Measurements from ENCODE around the gene SGPL1. TPM values are rescaled to one million over a fixed set of nuclear protein-coding genes. Genes with fewer than 3 reads are reported as not detected.

The SGPL1 gene
- total RNA-seq, 2 experiments from 2014 or later = 15.1 to 16.9 TPM

DNA sequence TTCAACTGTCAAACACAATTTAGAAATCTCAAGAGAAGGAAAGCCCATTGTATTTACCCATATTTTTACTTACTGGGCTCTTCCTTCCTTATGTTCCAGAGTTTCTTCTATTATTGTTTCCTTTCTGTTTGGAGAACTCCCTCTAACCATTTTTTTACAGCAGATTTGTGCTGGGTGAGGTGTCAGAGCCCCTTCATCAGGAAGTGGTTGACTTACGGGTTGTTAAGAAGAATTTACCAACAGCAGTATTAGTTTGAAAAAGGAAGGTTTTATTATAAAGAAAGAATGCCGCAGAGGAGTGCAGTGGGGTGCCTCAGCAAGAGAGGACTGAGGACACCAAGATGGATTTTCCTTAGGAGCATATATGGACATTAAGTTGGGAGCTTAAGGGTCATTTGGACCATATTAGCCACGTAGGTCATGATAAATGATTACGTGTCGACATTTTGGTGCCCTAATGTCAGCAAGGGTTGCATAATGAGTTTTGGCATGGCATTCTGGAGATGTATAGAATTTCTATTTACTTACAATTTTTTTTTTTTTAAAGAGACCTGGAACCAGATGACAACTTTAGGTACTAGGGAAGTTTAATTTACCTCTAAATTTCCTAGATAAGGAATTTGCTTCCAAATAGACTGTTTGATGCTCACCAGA is 24.2 kb upstream of the SGPL1 start:
- peaks cover 27% of the 10 kb centered on the region for H3K27me3 Mint-ChIP-seq
- no peaks in the 10 kb centered on the region for H3K9me3 ChIP-seq (ENCODE audit: control insufficient read depth in 1 of 2, insufficient read depth in 1 of 2, low read length in 2 of 2)
- no peak overlapping the region for H3K27ac Mint-ChIP-seq
- no peak for DNase-seq
- intact Hi-C loops (cut with DNase I, micrococcal nuclease) = no loop called here
- POLR2A ChIA-PET = no interaction called here
- CTCF ChIA-PET = no interaction called here
- no peak overlapping the region for H3K4me3 Mint-ChIP-seq
- H3K36me3 Mint-ChIP-seq (ENCODE audit: low read depth) = no peaks in the 10 kb centered on the region
- H3K9me3 Mint-ChIP-seq = peaks cover under 1% of the 10 kb centered on the region
- TF ChIP-seq, protein P1, sequence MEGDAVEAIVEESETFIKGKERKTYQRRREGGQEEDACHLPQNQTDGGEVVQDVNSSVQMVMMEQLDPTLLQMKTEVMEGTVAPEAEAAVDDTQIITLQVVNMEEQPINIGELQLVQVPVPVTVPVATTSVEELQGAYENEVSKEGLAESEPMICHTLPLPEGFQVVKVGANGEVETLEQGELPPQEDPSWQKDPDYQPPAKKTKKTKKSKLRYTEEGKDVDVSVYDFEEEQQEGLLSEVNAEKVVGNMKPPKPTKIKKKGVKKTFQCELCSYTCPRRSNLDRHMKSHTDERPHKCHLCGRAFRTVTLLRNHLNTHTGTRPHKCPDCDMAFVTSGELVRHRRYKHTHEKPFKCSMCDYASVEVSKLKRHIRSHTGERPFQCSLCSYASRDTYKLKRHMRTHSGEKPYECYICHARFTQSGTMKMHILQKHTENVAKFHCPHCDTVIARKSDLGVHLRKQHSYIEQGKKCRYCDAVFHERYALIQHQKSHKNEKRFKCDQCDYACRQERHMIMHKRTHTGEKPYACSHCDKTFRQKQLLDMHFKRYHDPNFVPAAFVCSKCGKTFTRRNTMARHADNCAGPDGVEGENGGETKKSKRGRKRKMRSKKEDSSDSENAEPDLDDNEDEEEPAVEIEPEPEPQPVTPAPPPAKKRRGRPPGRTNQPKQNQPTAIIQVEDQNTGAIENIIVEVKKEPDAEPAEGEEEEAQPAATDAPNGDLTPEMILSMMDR (IDR thresholded peaks at IDR 0.05) = no peak
- no peaks in the 10 kb centered on the region for H3K36me3 ChIP-seq (ENCODE audit: insufficient read depth, low read length)
- no peaks in the 10 kb centered on the region for H3K4me1 ChIP-seq (ENCODE audit: insufficient read depth, low read length)
- no peak overlapping the region for H3K27ac ChIP-seq (ENCODE audit: low read depth in 1 of 2, low read length in 2 of 2)
- no peaks in the 10 kb centered on the region for H3K27me3 ChIP-seq (ENCODE audit: control insufficient read depth in 1 of 2, insufficient read depth in 2 of 2, low read length in 2 of 2)
- no peak overlapping the region for H3K4me3 ChIP-seq (ENCODE audit: low read length)
- no peak for ATAC-seq (ENCODE audit: poor library complexity)
- no peaks in the 10 kb centered on the region for H3K4me1 Mint-ChIP-seq (ENCODE audit: low read depth)

DNA sequence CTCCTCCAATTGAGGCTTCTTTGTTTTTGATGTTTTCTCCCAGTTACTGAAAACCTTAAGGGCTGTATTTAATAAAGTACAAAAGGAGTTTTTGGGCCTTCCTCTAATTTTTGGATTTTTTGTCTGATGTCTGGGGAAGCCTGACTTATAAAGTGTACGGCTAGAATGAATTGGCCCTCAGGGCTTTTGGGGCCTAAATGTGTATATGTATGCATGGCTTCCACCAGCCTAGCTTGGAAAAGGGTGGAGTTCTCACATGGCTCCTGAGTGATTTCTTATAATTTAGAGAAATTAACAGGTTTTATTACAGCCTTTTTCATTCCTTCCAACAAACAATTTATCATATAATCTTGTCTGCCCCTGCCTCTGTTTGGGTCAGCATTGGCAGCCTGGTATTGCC is 20.1 kb upstream of the SGPL1 start:
- ATAC-seq (ENCODE audit: poor library complexity) = no peak
- Histone ChIP-seq H3K27ac (ENCODE audit: low read depth in 1 of 2, low read length in 2 of 2) (no peak overlapping the region), H3K36me3 (ENCODE audit: insufficient read depth, low read length) (no peaks in the 10 kb centered on the region), H3K4me3 (ENCODE audit: low read length) (no peak overlapping the region), H3K9me3 (ENCODE audit: control insufficient read depth in 1 of 2, insufficient read depth in 1 of 2, low read length in 2 of 2) (no peaks in the 10 kb centered on the region), H3K27me3 (ENCODE audit: control insufficient read depth in 1 of 2, insufficient read depth in 2 of 2, low read length in 2 of 2) (no peaks in the 10 kb centered on the region), H3K4me1 (ENCODE audit: insufficient read depth, low read length) (no peaks in the 10 kb centered on the region)
- no peak overlapping the region for H3K4me3 Mint-ChIP-seq
- CTCF ChIA-PET = no interaction called here
- intact Hi-C loops (cut with DNase I, micrococcal nuclease) = no loop called here
- peaks cover 6% of the 10 kb centered on the region for H3K9me3 Mint-ChIP-seq
- H3K36me3 Mint-ChIP-seq (ENCODE audit: low read depth) = no peaks in the 10 kb centered on the region
- TF ChIP-seq, protein P1 (IDR thresholded peaks at IDR 0.05) = no peak
- POLR2A ChIA-PET = no interaction called here
- DNase-seq = no peak
- no peaks in the 10 kb centered on the region for H3K4me1 Mint-ChIP-seq (ENCODE audit: low read depth)
- H3K27ac Mint-ChIP-seq = no peak overlapping the region
- H3K27me3 Mint-ChIP-seq = peaks cover 50% of the 10 kb centered on the region

DNA sequence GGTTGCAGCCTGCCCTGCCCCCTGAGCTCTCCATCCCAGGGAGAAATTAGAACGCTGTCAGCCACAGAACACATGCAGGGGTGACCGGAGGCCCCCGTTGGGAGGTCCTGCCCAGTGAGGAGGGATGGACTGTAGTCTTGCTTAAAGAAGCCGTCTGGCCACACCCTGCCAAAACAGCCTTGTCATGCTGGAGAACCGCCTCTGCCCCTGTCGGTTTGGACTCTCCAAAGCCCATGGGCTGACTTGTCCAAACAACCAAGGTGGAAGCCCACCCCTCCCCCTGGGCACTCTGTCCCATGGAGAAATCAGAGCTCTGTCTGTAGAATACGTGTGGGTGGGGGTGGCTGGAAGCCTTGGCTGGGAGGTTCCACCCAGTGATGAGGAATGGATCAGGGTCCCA is 17.9 kb upstream of the SGPL1 start:
- TF ChIP-seq, protein P1 (IDR thresholded peaks at IDR 0.05) = no peak
- intact Hi-C loops (cut with DNase I, micrococcal nuclease) = no loop called here
- H3K9me3 ChIP-seq (ENCODE audit: control insufficient read depth in 1 of 2, insufficient read depth in 1 of 2, low read length in 2 of 2) = no peaks in the 10 kb centered on the region
- DNase-seq = no peak
- Mint-ChIP-seq H3K27ac (no peak overlapping the region), H3K4me1 (ENCODE audit: low read depth) (no peaks in the 10 kb centered on the region), H3K9me3 (peaks cover 6% of the 10 kb centered on the region), H3K4me3 (no peak overlapping the region), H3K36me3 (ENCODE audit: low read depth) (no peaks in the 10 kb centered on the region), H3K27me3 (peaks cover 46% of the 10 kb centered on the region)
- ChIA-PET POLR2A (no interaction called here), CTCF (no interaction called here)
- no peak overlapping the region for H3K27ac ChIP-seq (ENCODE audit: low read depth in 1 of 2, low read length in 2 of 2)
- H3K27me3 ChIP-seq (ENCODE audit: control insufficient read depth in 1 of 2, insufficient read depth in 2 of 2, low read length in 2 of 2) = no peaks in the 10 kb centered on the region
- no peaks in the 10 kb centered on the region for H3K36me3 ChIP-seq (ENCODE audit: insufficient read depth, low read length)
- no peaks in the 10 kb centered on the region for H3K4me1 ChIP-seq (ENCODE audit: insufficient read depth, low read length)
- H3K4me3 ChIP-seq (ENCODE audit: low read length) = no peak overlapping the region
- ATAC-seq (ENCODE audit: poor library complexity) = no peak
